Measurements from ENCODE around the gene CARD8.
A peak's percentile ranks its signal among the peaks of the same experiment; 100 is the strongest.

- TF ChIP-seq, protein P1, sequence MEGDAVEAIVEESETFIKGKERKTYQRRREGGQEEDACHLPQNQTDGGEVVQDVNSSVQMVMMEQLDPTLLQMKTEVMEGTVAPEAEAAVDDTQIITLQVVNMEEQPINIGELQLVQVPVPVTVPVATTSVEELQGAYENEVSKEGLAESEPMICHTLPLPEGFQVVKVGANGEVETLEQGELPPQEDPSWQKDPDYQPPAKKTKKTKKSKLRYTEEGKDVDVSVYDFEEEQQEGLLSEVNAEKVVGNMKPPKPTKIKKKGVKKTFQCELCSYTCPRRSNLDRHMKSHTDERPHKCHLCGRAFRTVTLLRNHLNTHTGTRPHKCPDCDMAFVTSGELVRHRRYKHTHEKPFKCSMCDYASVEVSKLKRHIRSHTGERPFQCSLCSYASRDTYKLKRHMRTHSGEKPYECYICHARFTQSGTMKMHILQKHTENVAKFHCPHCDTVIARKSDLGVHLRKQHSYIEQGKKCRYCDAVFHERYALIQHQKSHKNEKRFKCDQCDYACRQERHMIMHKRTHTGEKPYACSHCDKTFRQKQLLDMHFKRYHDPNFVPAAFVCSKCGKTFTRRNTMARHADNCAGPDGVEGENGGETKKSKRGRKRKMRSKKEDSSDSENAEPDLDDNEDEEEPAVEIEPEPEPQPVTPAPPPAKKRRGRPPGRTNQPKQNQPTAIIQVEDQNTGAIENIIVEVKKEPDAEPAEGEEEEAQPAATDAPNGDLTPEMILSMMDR (IDR thresholded peaks at IDR 0.05 in 2 of 3, conservative IDR thresholded peaks at IDR 0.05 in 1 of 3; ENCODE audit: control insufficient read depth in 2 of 3, extremely low read depth in 1 of 3, insufficient read depth in 1 of 3, low read depth in 3 of 3, low read length in 3 of 3): no peak
- TF ChIP-seq YY1 (IDR thresholded peaks at IDR 0.05; ENCODE audit: low read depth, low read length) (peak; percentile 91), SMC3 (IDR thresholded peaks at IDR 0.05; ENCODE audit: borderline replicate concordance, low read length) (no peak), PKNOX1 (IDR thresholded peaks at IDR 0.05) (no peak), YBX1 (IDR thresholded peaks at IDR 0.05) (no peak), JUND (IDR thresholded peaks at IDR 0.05; ENCODE audit: low read depth, low read length) (no peak)
- TF ChIP-seq, protein P2, sequence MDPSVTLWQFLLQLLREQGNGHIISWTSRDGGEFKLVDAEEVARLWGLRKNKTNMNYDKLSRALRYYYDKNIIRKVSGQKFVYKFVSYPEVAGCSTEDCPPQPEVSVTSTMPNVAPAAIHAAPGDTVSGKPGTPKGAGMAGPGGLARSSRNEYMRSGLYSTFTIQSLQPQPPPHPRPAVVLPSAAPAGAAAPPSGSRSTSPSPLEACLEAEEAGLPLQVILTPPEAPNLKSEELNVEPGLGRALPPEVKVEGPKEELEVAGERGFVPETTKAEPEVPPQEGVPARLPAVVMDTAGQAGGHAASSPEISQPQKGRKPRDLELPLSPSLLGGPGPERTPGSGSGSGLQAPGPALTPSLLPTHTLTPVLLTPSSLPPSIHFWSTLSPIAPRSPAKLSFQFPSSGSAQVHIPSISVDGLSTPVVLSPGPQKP (IDR thresholded peaks at IDR 0.05; ENCODE audit: low read depth, low read length): no peak
Measured at GRCh38 chr19:48271531-48272151, 15.9 kb upstream of the CARD8 start.

Data from GM12878 (cell line).